ENCODE results near the gene CCDC90B.
"Not testable (repeated sequence)": the region's sequence is repeated elsewhere in the genome, so short reads cannot be mapped to it uniquely, and the experiment has no call there.

The CCDC90B gene

DNA sequence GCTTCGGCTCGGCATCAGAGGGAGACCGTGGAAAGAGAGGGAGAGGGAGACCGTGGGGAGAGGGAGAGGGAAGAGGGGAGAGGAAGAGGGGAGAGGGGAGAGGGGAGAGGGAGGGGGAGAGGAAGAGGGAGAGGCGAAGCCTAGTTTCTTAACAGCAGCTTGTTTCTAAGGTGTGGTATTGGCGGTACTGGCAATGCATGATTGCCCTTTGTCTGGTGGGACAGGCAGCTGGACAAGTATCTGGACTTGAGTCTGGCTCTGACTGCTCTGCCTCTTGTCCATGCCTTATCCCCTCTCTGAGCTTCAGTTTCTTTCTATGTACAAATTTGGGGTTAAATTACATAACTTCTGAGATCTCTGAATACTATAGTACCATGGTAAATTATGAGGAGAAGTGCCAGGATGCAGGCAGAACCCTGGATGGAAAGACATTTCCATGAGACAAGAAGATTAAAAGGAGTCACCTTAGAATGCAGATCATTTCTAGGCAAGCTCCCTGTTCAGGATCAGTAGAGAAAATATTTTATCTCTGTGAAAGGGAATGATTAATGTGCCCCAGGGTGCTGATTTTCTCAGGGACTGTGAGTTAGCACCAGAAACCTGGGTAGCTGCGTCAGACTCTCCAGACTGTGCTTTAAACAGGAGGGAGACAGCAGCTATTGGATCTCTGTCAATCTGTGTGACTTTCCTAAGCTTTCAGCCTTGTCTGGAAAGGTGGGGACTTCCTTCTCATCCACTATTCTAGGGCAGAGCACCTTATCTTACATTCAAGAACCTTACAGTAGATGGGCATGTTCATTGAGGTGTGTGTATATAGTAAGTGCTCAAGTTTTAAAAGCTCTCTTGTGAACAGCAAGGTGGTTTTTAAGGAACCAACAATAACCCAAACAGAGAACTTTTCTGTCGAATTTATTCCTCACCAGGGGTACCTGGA lies 31.9 kb upstream of the CCDC90B start:
- TF ChIP-seq, protein P1, sequence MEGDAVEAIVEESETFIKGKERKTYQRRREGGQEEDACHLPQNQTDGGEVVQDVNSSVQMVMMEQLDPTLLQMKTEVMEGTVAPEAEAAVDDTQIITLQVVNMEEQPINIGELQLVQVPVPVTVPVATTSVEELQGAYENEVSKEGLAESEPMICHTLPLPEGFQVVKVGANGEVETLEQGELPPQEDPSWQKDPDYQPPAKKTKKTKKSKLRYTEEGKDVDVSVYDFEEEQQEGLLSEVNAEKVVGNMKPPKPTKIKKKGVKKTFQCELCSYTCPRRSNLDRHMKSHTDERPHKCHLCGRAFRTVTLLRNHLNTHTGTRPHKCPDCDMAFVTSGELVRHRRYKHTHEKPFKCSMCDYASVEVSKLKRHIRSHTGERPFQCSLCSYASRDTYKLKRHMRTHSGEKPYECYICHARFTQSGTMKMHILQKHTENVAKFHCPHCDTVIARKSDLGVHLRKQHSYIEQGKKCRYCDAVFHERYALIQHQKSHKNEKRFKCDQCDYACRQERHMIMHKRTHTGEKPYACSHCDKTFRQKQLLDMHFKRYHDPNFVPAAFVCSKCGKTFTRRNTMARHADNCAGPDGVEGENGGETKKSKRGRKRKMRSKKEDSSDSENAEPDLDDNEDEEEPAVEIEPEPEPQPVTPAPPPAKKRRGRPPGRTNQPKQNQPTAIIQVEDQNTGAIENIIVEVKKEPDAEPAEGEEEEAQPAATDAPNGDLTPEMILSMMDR (IDR thresholded peaks at IDR 0.05; ENCODE audit: borderline replicate concordance, insufficient read depth, low read depth, low read length): no peak
- no peak overlapping the region for H3K4me3 ChIP-seq (ENCODE audit: low read depth, low read length)

DNA sequence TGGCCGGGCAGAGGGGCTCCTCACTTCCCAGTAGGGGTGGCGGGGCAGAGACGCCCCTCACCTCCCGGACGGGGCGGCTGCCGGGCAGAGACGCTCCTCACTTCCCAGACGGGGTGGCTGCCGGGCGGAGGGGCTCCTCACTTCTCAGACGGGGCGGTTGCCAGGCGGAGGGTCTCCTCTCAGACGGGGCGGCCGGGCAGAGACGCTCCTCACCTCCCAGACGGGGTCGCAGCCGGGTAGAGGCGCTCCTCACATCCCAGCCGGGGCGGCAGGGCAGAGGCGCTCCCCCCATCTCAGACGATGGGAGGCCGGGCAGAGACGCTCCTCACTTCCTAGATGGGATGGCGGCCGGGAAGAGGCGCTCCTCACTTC lies 30.7 kb upstream of the CCDC90B start:
- not testable (repeated sequence) for H3K4me3 ChIP-seq (ENCODE audit: low read depth, low read length)

DNA sequence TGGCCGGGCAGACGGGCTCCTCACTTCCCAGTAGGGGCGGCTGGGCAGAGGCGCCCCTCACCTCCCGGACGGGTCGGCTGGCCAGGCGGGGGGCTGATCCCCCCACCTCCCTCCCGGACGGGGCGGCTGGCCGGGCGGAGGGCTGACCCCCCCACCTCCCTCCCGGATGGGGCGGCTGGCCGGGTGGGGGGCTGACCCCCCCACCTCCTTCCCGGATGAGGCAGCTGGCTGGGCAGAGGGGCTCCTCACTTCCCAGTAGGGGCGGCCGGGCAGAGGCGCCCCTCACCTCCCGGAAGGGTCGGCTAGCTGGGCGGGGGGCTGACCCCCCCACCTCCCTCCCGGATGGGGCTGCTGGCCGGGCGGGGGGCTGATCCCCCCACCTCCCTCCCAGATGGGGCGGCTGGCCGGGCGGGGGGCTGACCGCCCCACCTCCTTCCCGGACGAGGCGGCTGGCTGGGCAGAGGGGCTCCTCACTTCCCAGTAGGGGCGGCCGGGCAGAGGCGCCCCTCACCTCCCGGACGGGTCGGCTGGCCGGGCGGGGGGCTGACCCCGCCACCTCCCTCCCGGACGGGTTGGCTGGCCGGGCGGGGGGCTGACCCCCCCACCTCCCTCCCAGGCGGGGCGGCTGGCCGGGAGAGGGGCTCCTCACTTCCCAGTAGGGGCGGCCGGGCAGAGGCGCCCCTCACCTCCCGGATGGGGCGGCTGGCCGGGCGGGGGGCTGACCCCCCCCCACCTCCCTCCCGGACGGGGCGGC lies 30.2 kb upstream of the CCDC90B start:
- not testable (repeated sequence) for H3K4me3 ChIP-seq (ENCODE audit: low read depth, low read length)

DNA sequence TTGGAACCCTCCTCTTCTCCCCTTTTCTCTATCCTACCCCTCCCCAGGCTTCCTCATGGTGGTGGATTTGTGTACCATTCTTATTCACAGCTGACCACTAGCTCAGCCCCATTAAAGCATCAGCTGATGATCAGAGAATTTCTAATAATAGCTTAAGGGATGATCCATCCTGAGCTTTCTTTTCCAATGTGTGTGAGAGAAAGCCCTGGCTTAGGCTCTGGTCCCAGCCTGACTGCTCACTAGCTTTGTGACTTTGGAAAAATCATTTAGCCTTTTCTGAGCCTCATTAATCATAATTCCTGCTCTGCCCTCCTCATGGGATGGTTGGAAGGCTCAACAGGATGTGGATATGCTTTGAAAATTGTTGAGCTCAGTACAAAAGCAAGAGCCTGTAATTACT lies 26.3 kb upstream of the CCDC90B start:
- no peak overlapping the region for H3K4me3 ChIP-seq (ENCODE audit: low read depth, low read length)
- TF ChIP-seq, protein P1 (IDR thresholded peaks at IDR 0.05; ENCODE audit: borderline replicate concordance, insufficient read depth, low read depth, low read length): no peak

GRCh38 chr11:83311701-83312100 lies 25.5 kb upstream of the CCDC90B start:
- H3K4me3 ChIP-seq (ENCODE audit: low read depth, low read length): no peak overlapping the region
- TF ChIP-seq, protein P1 (IDR thresholded peaks at IDR 0.05; ENCODE audit: borderline replicate concordance, insufficient read depth, low read depth, low read length): no peak

GRCh38 chr11:83310718-83311117 lies 24.6 kb upstream of the CCDC90B start:
- no peak overlapping the region for H3K4me3 ChIP-seq (ENCODE audit: low read depth, low read length)
- TF ChIP-seq, protein P1 (IDR thresholded peaks at IDR 0.05; ENCODE audit: borderline replicate concordance, insufficient read depth, low read depth, low read length): no peak

- not testable (repeated sequence) for H3K4me3 ChIP-seq (ENCODE audit: low read depth, low read length)
Observed at GRCh38 chr11:83308536-83308935, 22.4 kb upstream of the CCDC90B start.

- no peak overlapping the region for H3K4me3 ChIP-seq (ENCODE audit: low read depth, low read length)
- TF ChIP-seq, protein P1 (IDR thresholded peaks at IDR 0.05; ENCODE audit: borderline replicate concordance, insufficient read depth, low read depth, low read length): no peak
Observed at GRCh38 chr11:83306200-83307080, 20.3 kb upstream of the CCDC90B start.

Data from GM12875 (cell line).